HL-60/S4 (cell line): Measurements from ENCODE around the gene SLC8A1.

Experiments used
- in situ Hi-C: fragments of 300-500 bp; cut with MboI; formaldehyde crosslinking; loops from 2 replicates; pipeline ENCODE4 v1.14.3; 2022; ENCODE audit warnings: low sequenced_read_pairs

SLC8A1 gene

GRCh38 chr2:40361478-40361877 lies 90.4 kb downstream of the SLC8A1 start:
- in situ Hi-C loops: no loop called here

GRCh38 chr2:40360652-40361051 lies 91.2 kb downstream of the SLC8A1 start:
- in situ Hi-C loops: no loop called here

GRCh38 chr2:40359811-40360210 lies 92.1 kb downstream of the SLC8A1 start:
- in situ Hi-C loops: no loop called here

- in situ Hi-C loops: no loop called here
Observed at GRCh38 chr2:40358783-40359182, 93.1 kb downstream of the SLC8A1 start.

- in situ Hi-C loops: no loop called here
Observed at GRCh38 chr2:40357667-40358066, 94.2 kb downstream of the SLC8A1 start.

- in situ Hi-C loops: no loop called here
Observed at GRCh38 chr2:40355451-40355850, 96.4 kb downstream of the SLC8A1 start.

- in situ Hi-C loops: no loop called here
Observed at GRCh38 chr2:40353231-40353630, 98.7 kb downstream of the SLC8A1 start.

- in situ Hi-C loops: no loop called here
Observed at GRCh38 chr2:40352703-40353099, 99.2 kb downstream of the SLC8A1 start.

- in situ Hi-C loops: no loop called here
Observed at GRCh38 chr2:40352041-40352702, 99.7 kb downstream of the SLC8A1 start.

- in situ Hi-C loops: no loop called here
Observed at GRCh38 chr2:40348665-40349064, 103.2 kb downstream of the SLC8A1 start.

- in situ Hi-C loops: no loop called here
Observed at GRCh38 chr2:40348038-40348437, 103.9 kb downstream of the SLC8A1 start.

- in situ Hi-C loops: no loop called here
Observed at GRCh38 chr2:40346535-40347354, 105.1 kb downstream of the SLC8A1 start.

- in situ Hi-C loops: no loop called here
Observed at GRCh38 chr2:40344364-40344763, 107.5 kb downstream of the SLC8A1 start.

GRCh38 chr2:40343902-40344301 lies 108.0 kb downstream of the SLC8A1 start:
- in situ Hi-C loops: no loop called here

- in situ Hi-C loops: no loop called here
Observed at GRCh38 chr2:40341198-40341597, 110.7 kb downstream of the SLC8A1 start.

GRCh38 chr2:40339026-40339425 lies 112.9 kb downstream of the SLC8A1 start:
- in situ Hi-C loops: no loop called here

GRCh38 chr2:40332191-40332826 lies 119.6 kb downstream of the SLC8A1 start:
- in situ Hi-C loops: no loop called here

GRCh38 chr2:40330096-40330495 lies 121.8 kb downstream of the SLC8A1 start:
- in situ Hi-C loops: no loop called here

GRCh38 chr2:40329739-40330030 lies 122.2 kb downstream of the SLC8A1 start:
- in situ Hi-C loops: no loop called here

GRCh38 chr2:40325116-40325515 lies 126.8 kb downstream of the SLC8A1 start:
- in situ Hi-C loops: no loop called here

GRCh38 chr2:40324656-40325055 lies 127.2 kb downstream of the SLC8A1 start:
- in situ Hi-C loops: no loop called here

- in situ Hi-C loops: no loop called here
Observed at GRCh38 chr2:40321822-40322221, 130.1 kb downstream of the SLC8A1 start.
